RWPE2 (cell line): ENCODE measurements around the gene SPIN3.
"Not testable (repeated sequence)": the region's sequence is repeated elsewhere in the genome, so short reads cannot be mapped to it uniquely, and the experiment has no call there.

Experiments used
- ATAC-seq: fragments of 200-7000 bp; cut with Tn5 transposase; 3 replicates; pipeline ENCODE4 v1.9.1; 2021; ENCODE audit warnings: low read depth
- DNase-seq: peaks from one replicate; pipeline ENCODE4 v3.0.0-alpha.2; 2020; ENCODE audit warnings: low spot score
- H3K27ac ChIP-seq: fragments of 450-650 bp; 2 replicates; pipeline ENCODE4 v1.5.1; 2017; ENCODE audit warnings: mild to moderate bottlenecking; ENCODE audit not compliant: poor library complexity, severe bottlenecking
- H3K27me3 ChIP-seq: fragments of 250-450 bp; sonication (Bioruptor Pico); 2 replicates; pipeline ENCODE4 v1.5.1; 2021; ENCODE audit warnings: mild to moderate bottlenecking, moderate library complexity; ENCODE audit not compliant: insufficient read depth, poor library complexity, severe bottlenecking
- H3K36me3 ChIP-seq: fragments of 250-450 bp; sonication (Bioruptor Pico); 2 replicates; pipeline ENCODE4 v1.5.1; 2020; ENCODE audit warnings: low read depth, mild to moderate bottlenecking, moderate library complexity
- H3K4me1 ChIP-seq: fragments of 250-450 bp; sonication (Bioruptor Pico); 2 replicates; pipeline ENCODE4 v1.5.1; 2021; ENCODE audit warnings: mild to moderate bottlenecking, moderate library complexity; ENCODE audit not compliant: insufficient read depth, poor library complexity, severe bottlenecking
- H3K4me3 ChIP-seq: fragments of 250-450 bp; sonication (Bioruptor Pico); 2 replicates; pipeline ENCODE4 v1.5.1; 2021; ENCODE audit warnings: mild to moderate bottlenecking, moderate library complexity; ENCODE audit not compliant: severe bottlenecking
- H3K9me3 ChIP-seq: fragments of 250-450 bp; sonication (Bioruptor Pico); 2 replicates; pipeline ENCODE4 v1.5.1; 2021; ENCODE audit warnings: mild to moderate bottlenecking, moderate library complexity; ENCODE audit not compliant: severe bottlenecking
- CTCF ChIP-seq: fragments of 450-650 bp; IDR thresholded peaks from one replicate; pipeline ENCODE4 v1.5.1; 2017; ENCODE audit warnings: mild to moderate bottlenecking, moderate library complexity; ENCODE audit not compliant: poor library complexity, severe bottlenecking

SPIN3 gene

GRCh38 chrX:56968980-56969379, 26.4 kb downstream of the SPIN3 start:
- no peaks in the 10 kb centered on the region for H3K36me3 ChIP-seq
- TF ChIP-seq CTCF = no peak

GRCh38 chrX:56963377-56963776, 32.0 kb downstream of the SPIN3 start:
- no peak for ATAC-seq
- no peaks in the 10 kb centered on the region for H3K27me3 ChIP-seq

More at GRCh38 chrX:56968980-56969379, 26.4 kb downstream of the SPIN3 start:
- H3K27me3 ChIP-seq = no peaks in the 10 kb centered on the region
- H3K27ac ChIP-seq = no peak overlapping the region
- no peak for ATAC-seq
- no peak for DNase-seq
- H3K4me3 ChIP-seq = no peak overlapping the region
- H3K4me1 ChIP-seq = no peaks in the 10 kb centered on the region
- H3K9me3 ChIP-seq = no peaks in the 10 kb centered on the region

GRCh38 chrX:56947699-56948098, 47.6 kb downstream of the SPIN3 start:
- no peaks in the 10 kb centered on the region for H3K36me3 ChIP-seq
- TF ChIP-seq CTCF = no peak
- H3K9me3 ChIP-seq = no peaks in the 10 kb centered on the region
- DNase-seq (no peak), ATAC-seq (peak; percentile 62; the same call in 2 of the 3 replicates)
- H3K4me1 ChIP-seq = peaks cover 19% of the 10 kb centered on the region
- no peak overlapping the region for H3K27ac ChIP-seq
- no peaks in the 10 kb centered on the region for H3K27me3 ChIP-seq
- H3K4me3 ChIP-seq = no peak overlapping the region

More at GRCh38 chrX:56963377-56963776, 32.0 kb downstream of the SPIN3 start:
- no peak for TF ChIP-seq CTCF
- Histone ChIP-seq H3K9me3 (no peaks in the 10 kb centered on the region), H3K4me1 (no peaks in the 10 kb centered on the region), H3K4me3 (no peak overlapping the region), H3K27ac (no peak overlapping the region), H3K36me3 (no peaks in the 10 kb centered on the region)
- DNase-seq = no peak

GRCh38 chrX:56946201-56946600, 49.1 kb downstream of the SPIN3 start:
- H3K4me1 ChIP-seq = peaks cover 19% of the 10 kb centered on the region
- not testable (repeated sequence) for H3K36me3 ChIP-seq, H3K27me3 ChIP-seq, H3K9me3 ChIP-seq, H3K4me3 ChIP-seq, H3K27ac ChIP-seq, ATAC-seq
- DNase-seq = peak; percentile 50

GRCh38 chrX:56945226-56945625, 50.1 kb downstream of the SPIN3 start:
- H3K9me3 ChIP-seq, H3K27me3 ChIP-seq, DNase-seq, H3K36me3 ChIP-seq, H3K4me3 ChIP-seq, ATAC-seq, H3K27ac ChIP-seq: not testable (repeated sequence)
- peaks cover 19% of the 10 kb centered on the region for H3K4me1 ChIP-seq

GRCh38 chrX:56943264-56943663, 52.1 kb downstream of the SPIN3 start:
- ATAC-seq (no peak), DNase-seq (no peak)
- Histone ChIP-seq H3K27me3 (no peaks in the 10 kb centered on the region), H3K4me1 (peaks cover 19% of the 10 kb centered on the region), H3K36me3 (no peaks in the 10 kb centered on the region), H3K9me3 (no peaks in the 10 kb centered on the region), H3K27ac (no peak overlapping the region), H3K4me3 (no peak overlapping the region)
- no peak for TF ChIP-seq CTCF
